Measurements from ENCODE around the gene ARHGEF7. TPM values are rescaled to one million over a fixed set of nuclear protein-coding genes. Genes with fewer than 3 reads are reported as not detected.

Gene ARHGEF7
- total and polyA plus RNA-seq, 8 donors: 52.8 to 86.0 (median 72.2) TPM

DNA sequence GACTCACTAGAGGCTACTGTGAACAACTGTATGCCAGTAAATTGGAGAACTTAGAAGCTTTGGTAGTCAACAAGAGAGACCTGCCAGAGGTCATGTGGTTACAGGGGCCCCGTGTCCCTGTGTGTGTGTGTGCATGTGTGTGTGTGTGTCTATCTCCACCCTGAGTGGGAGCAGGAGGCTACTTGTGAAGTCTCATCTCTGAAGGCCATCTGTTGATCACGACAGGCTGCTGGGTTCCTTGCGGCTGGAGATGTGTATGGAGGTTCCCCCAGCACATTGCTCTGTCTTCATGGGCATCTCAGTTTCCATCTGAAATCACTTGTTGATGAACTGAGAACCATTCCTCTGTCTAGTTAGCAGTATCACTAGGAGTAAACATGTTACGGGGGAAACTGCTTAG lies 147.2 kb downstream of the ARHGEF7 start:
- intact Hi-C loops (cut with DNase I): no loop called here
- H3K27me3 ChIP-seq: no peaks in the 10 kb centered on the region
- no peaks in the 10 kb centered on the region for H3K4me1 ChIP-seq
- H3K4me3 ChIP-seq: no peak overlapping the region
- no peak overlapping the region for H3K27ac ChIP-seq
- TF ChIP-seq, protein P1, sequence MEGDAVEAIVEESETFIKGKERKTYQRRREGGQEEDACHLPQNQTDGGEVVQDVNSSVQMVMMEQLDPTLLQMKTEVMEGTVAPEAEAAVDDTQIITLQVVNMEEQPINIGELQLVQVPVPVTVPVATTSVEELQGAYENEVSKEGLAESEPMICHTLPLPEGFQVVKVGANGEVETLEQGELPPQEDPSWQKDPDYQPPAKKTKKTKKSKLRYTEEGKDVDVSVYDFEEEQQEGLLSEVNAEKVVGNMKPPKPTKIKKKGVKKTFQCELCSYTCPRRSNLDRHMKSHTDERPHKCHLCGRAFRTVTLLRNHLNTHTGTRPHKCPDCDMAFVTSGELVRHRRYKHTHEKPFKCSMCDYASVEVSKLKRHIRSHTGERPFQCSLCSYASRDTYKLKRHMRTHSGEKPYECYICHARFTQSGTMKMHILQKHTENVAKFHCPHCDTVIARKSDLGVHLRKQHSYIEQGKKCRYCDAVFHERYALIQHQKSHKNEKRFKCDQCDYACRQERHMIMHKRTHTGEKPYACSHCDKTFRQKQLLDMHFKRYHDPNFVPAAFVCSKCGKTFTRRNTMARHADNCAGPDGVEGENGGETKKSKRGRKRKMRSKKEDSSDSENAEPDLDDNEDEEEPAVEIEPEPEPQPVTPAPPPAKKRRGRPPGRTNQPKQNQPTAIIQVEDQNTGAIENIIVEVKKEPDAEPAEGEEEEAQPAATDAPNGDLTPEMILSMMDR (IDR thresholded peaks at IDR 0.05): no peak
- H3K9me3 ChIP-seq: peaks cover 0 to 4% of the 10 kb centered on the region in 2 donors
- peaks cover 0 to 51% of the 10 kb centered on the region in 2 donors for H3K36me3 ChIP-seq
- DNase-seq: no peak
- ATAC-seq: no peak

DNA sequence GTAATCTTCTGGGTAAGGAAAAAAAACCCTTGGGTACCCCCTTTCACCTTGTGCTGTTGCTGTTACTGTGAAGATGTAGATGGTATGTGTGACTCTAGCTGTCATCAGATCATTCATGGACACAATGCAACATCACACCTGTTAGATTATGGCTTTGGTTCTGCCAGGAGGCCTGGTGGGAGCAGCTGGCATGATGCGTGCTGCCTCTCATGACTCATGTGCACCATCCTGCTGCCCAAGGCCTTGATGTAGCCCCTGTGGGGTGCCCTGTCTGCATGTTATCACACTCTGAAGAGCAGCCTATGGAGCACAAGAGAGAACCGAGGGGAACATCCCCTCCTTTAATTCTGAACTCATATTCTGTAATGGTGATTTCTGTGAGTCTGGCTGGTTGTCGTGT lies 147.6 kb downstream of the ARHGEF7 start:
- ATAC-seq (no peak), DNase-seq (no peak)
- H3K9me3 ChIP-seq: peaks cover 0 to 4% of the 10 kb centered on the region in 2 donors
- H3K36me3 ChIP-seq: peaks cover 0 to 51% of the 10 kb centered on the region in 2 donors
- no peaks in the 10 kb centered on the region for H3K4me1 ChIP-seq
- intact Hi-C loops (cut with DNase I): no loop called here
- no peak overlapping the region for H3K4me3 ChIP-seq
- H3K27ac ChIP-seq: no peak overlapping the region
- no peaks in the 10 kb centered on the region for H3K27me3 ChIP-seq
- TF ChIP-seq, protein P1 (IDR thresholded peaks at IDR 0.05): no peak

DNA sequence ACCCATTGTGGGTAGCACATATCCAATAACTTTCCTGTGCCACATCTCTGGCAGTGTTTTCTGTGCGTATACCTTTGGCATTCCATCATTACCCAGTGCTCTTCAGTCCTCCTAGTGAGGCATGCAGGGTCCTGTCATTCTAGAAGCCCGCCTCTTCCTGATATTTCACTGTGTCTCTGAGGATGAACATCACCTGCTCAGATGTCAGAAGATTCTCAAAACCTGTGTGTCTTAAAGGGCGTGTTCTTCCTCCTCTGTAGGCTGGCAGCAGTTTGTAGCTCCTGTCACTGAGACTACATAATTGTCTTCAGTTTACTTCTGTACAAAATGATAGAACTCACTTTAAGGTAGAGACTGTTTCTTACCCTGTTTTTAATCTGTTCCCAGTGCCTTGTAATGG lies 148.5 kb downstream of the ARHGEF7 start:
- intact Hi-C loops (cut with DNase I): no loop called here
- ATAC-seq (no peak), DNase-seq (no peak)
- Histone ChIP-seq H3K36me3 (peaks cover 0 to 51% of the 10 kb centered on the region in 2 donors), H3K4me1 (no peaks in the 10 kb centered on the region), H3K9me3 (peaks cover 0 to 4% of the 10 kb centered on the region in 2 donors), H3K27me3 (no peaks in the 10 kb centered on the region), H3K4me3 (no peak overlapping the region), H3K27ac (no peak overlapping the region)
- TF ChIP-seq, protein P1 (IDR thresholded peaks at IDR 0.05): no peak

DNA sequence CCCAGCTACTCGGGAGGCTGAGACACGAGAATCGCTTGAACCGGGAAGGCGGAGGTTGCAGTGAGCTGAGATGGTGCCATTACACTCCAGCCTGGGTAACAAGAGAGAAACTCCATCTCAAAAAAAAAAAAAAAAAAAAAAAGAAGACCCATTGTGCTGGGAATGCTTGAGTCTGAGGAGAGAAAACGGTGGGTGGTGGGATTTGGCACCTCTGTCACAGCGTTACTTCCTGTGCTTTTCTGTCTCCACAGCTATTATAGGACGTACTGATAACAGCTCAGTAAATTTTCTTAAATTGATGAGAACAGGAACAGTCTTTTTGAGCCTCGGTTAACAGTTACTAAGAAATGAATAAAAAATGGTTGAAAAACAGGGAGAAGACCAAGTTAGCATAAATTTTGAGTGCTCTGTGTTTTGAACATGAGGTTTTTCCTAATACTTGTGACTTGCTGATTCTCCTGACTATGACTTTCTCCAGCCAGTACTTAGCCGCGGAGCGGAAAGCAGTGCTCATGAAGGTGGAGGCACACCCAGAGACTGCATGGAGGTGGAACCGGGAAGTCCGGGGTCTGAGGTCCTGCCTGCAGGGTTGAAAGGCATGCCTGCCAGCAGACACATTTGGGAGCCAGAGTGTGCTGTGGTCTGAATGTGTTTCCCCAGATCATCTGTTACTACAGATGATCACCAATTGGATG lies 150.0 kb downstream of the ARHGEF7 start:
- intact Hi-C loops (cut with DNase I): no loop called here
- Histone ChIP-seq H3K4me1 (no peaks in the 10 kb centered on the region), H3K36me3 (peaks cover 0 to 60% of the 10 kb centered on the region in 2 donors), H3K27me3 (no peaks in the 10 kb centered on the region), H3K4me3 (no peak overlapping the region), H3K9me3 (no peaks in the 10 kb centered on the region), H3K27ac (no peak overlapping the region)
- no peak for DNase-seq
- TF ChIP-seq, protein P1 (IDR thresholded peaks at IDR 0.05): no peak
- no peak for ATAC-seq

DNA sequence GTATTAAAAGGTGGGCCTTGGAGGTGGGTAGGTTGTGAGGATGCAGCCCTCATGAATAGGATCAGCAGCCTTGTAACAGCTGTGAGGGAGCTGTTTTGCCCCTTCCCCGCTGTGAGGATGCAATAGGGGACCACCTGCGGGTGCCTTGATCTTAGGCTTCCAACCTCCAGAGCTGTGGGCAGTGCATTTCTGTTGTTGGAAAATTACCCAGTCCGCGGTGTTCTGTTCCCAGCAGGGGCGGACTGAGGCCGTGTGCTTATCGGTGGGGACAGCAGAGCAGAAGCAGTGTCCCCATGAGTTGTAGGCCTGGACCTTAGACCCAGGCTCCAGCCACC lies 150.6 kb downstream of the ARHGEF7 start:
- no peaks in the 10 kb centered on the region for H3K27me3 ChIP-seq
- H3K9me3 ChIP-seq: no peaks in the 10 kb centered on the region
- TF ChIP-seq, protein P1 (IDR thresholded peaks at IDR 0.05): no peak
- no peak for ATAC-seq
- no peaks in the 10 kb centered on the region for H3K4me1 ChIP-seq
- peaks cover 0 to 62% of the 10 kb centered on the region in 2 donors for H3K36me3 ChIP-seq
- intact Hi-C loops (cut with DNase I): no loop called here
- H3K27ac ChIP-seq: no peak overlapping the region
- no peak for DNase-seq
- H3K4me3 ChIP-seq: no peak overlapping the region
